ENCODE data around the gene MRPL23.

- no peak for TF ChIP-seq CTCF (conservative IDR thresholded peaks at IDR 0.05 in 1 of 2, IDR thresholded peaks at IDR 0.05 in 1 of 2; ENCODE audit: extremely low read depth in 1 of 2, insufficient read depth in 1 of 2, low read depth in 1 of 2, low read length in 2 of 2)
- TF ChIP-seq EZH2 (IDR thresholded peaks at IDR 0.05; ENCODE audit: borderline replicate concordance, low read length): no peak
Observed at GRCh38 chr11:1952806-1953482, 5.8 kb downstream of the MRPL23 start.

All from mammary epithelial cell (primary cell).